Neural progenitor cell (in vitro differentiated cells): ENCODE data around the gene KAT8. TPM values are rescaled to one million over a fixed set of nuclear protein-coding genes. Genes with fewer than 3 reads are reported as not detected.

Experiments
- DNase-seq: peaks from one replicate; pipeline ENCODE4 v3.0.0-alpha.2; 2016; ENCODE audit warnings: low spot score
- H2AFZ ChIP-seq: fragments of 200-600 bp; sonication (generic); replicated peaks from 2 replicates; pipeline ENCODE4 v1.6.1; 2016; ENCODE audit warnings: antibody characterized with exemption
- H3F3A ChIP-seq: fragments of 200-600 bp; sonication (generic); 2 replicates; pipeline ENCODE4 v1.6.1; 2016; ENCODE audit warnings: antibody characterized with exemption, low read depth
- H3K27ac ChIP-seq: fragments of 200-600 bp; sonication (generic); 2 replicates; pipeline ENCODE4 v1.5.1; 2016; ENCODE audit warnings: mild to moderate bottlenecking
- H3K27me3 ChIP-seq: fragments of 200-600 bp; sonication (generic); 2 replicates; pipeline ENCODE4 v1.6.1; 2016; ENCODE audit warnings: mild to moderate bottlenecking, moderate library complexity
- H3K36me3 ChIP-seq: fragments of 200-600 bp; sonication (generic); 2 replicates; pipeline ENCODE4 v1.5.1; 2016
- H3K4me1 ChIP-seq: fragments of 200-600 bp; sonication (generic); 2 replicates; pipeline ENCODE4 v1.6.1; 2016; ENCODE audit warnings: mixed run types
- H3K4me2 ChIP-seq: fragments of 200-600 bp; sonication (generic); 2 replicates; pipeline ENCODE4 v1.6.1; 2016
- H3K4me3 ChIP-seq: fragments of 200-600 bp; sonication (generic); 2 replicates; pipeline ENCODE4 v1.5.1; 2016
- H3K79me2 ChIP-seq: fragments of 200-600 bp; sonication (generic); 2 replicates; pipeline ENCODE4 v1.6.1; 2016; ENCODE audit warnings: low read depth
- H3K9ac ChIP-seq: fragments of 200-600 bp; sonication (generic); 2 replicates; pipeline ENCODE4 v1.6.1; 2016
- H3K9me3 ChIP-seq: fragments of 200-600 bp; sonication (generic); 2 replicates; pipeline ENCODE4 v1.5.1; 2016; ENCODE audit warnings: low read depth
- H4K20me1 ChIP-seq: fragments of 200-600 bp; sonication (generic); 2 replicates; pipeline ENCODE4 v1.6.1; 2016; ENCODE audit warnings: low read depth
- H3K27ac Mint-ChIP-seq: 3 replicates; pipeline ENCODE4 v1.8.0; 2021; ENCODE audit warnings: mixed read lengths
- H3K27me3 Mint-ChIP-seq: 2 replicates; pipeline ENCODE4 v1.8.0; 2022; ENCODE audit warnings: low read depth, mild to moderate bottlenecking, inconsistent platforms, moderate library complexity, mixed read lengths; ENCODE audit not compliant: insufficient read depth
- H3K36me3 Mint-ChIP-seq: 3 replicates; pipeline ENCODE4 v1.8.0; 2021; ENCODE audit warnings: mixed read lengths
- H3K4me1 Mint-ChIP-seq: 3 replicates; pipeline ENCODE4 v1.8.0; 2021; ENCODE audit warnings: mixed read lengths
- H3K4me3 Mint-ChIP-seq: 3 replicates; pipeline ENCODE4 v1.8.0; 2021; ENCODE audit warnings: mild to moderate bottlenecking, moderate library complexity, mixed read lengths
- H3K9me3 Mint-ChIP-seq: 3 replicates; pipeline ENCODE4 v1.8.0; 2020; ENCODE audit warnings: mixed read lengths
- EZH2 ChIP-seq: fragments of 200-600 bp; sonication (generic); IDR thresholded peaks from 2 replicates; pipeline ENCODE4 v1.6.1; 2017; ENCODE audit warnings: antibody characterized with exemption, mild to moderate bottlenecking, moderate library complexity
- EZH2phosphoT487 ChIP-seq: fragments of 200-600 bp; sonication (generic); IDR thresholded peaks from 2 replicates; pipeline ENCODE4 v1.6.1; 2017; ENCODE audit warnings: antibody characterized with exemption
- total RNA-seq: library from RNA; depleted of rRNA; stranded (reverse); fragments of >200 nt; gene quantifications from 2 replicates; pipeline ENCODE4 v1.2.3, GENCODE V29; 2015; ENCODE audit warnings: low replicate concordance
- TF ChIP-seq, protein P1 (sequence below): fragments of 200-600 bp; sonication (generic); IDR thresholded peaks from 2 replicates; pipeline ENCODE4 v1.5.1; 2017; ENCODE audit warnings: antibody characterized with exemption, mild to moderate bottlenecking

The KAT8 gene
- total RNA-seq, 1 donor from 2014 or later, result 59.7 TPM

- peaks cover 10% of the 10 kb centered on the region for H3K27me3 Mint-ChIP-seq
- peak overlapping the region; percentile 77 for H3K4me3 ChIP-seq
- H3K79me2 ChIP-seq, result peaks cover 78% of the 10 kb centered on the region
- H3K4me2 ChIP-seq, result peak overlapping the region; percentile 91
- DNase-seq, result peak; percentile 97
- H4K20me1 ChIP-seq, result peaks cover 25% of the 10 kb centered on the region
- H3K27ac Mint-ChIP-seq, result peak overlapping the region; percentile 98
- H3K27ac ChIP-seq, result peak overlapping the region; percentile 68
- no peaks in the 10 kb centered on the region for H3K36me3 ChIP-seq
- peak overlapping the region; percentile 75 for H2AFZ ChIP-seq
- H3K4me3 Mint-ChIP-seq, result peak overlapping the region; percentile 99
- H3K4me1 ChIP-seq, result peaks cover 14% of the 10 kb centered on the region
- no peaks in the 10 kb centered on the region for H3K27me3 ChIP-seq
- TF ChIP-seq EZH2phosphoT487, result no peak
- TF ChIP-seq EZH2, result no peak
- TF ChIP-seq, protein P1, sequence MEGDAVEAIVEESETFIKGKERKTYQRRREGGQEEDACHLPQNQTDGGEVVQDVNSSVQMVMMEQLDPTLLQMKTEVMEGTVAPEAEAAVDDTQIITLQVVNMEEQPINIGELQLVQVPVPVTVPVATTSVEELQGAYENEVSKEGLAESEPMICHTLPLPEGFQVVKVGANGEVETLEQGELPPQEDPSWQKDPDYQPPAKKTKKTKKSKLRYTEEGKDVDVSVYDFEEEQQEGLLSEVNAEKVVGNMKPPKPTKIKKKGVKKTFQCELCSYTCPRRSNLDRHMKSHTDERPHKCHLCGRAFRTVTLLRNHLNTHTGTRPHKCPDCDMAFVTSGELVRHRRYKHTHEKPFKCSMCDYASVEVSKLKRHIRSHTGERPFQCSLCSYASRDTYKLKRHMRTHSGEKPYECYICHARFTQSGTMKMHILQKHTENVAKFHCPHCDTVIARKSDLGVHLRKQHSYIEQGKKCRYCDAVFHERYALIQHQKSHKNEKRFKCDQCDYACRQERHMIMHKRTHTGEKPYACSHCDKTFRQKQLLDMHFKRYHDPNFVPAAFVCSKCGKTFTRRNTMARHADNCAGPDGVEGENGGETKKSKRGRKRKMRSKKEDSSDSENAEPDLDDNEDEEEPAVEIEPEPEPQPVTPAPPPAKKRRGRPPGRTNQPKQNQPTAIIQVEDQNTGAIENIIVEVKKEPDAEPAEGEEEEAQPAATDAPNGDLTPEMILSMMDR, result no peak
- H3K9ac ChIP-seq, result peak overlapping the region; percentile 82
- no peaks in the 10 kb centered on the region for H3K9me3 Mint-ChIP-seq
- H3K9me3 ChIP-seq, result no peaks in the 10 kb centered on the region
- peaks cover 21% of the 10 kb centered on the region for H3K4me1 Mint-ChIP-seq
- H3F3A ChIP-seq, result peaks cover 24% of the 10 kb centered on the region
- H3K36me3 Mint-ChIP-seq, result peaks cover 12% of the 10 kb centered on the region
Measured at GRCh38 chr16:31073142-31073969, 44.1 kb upstream of the KAT8 start.

DNA sequence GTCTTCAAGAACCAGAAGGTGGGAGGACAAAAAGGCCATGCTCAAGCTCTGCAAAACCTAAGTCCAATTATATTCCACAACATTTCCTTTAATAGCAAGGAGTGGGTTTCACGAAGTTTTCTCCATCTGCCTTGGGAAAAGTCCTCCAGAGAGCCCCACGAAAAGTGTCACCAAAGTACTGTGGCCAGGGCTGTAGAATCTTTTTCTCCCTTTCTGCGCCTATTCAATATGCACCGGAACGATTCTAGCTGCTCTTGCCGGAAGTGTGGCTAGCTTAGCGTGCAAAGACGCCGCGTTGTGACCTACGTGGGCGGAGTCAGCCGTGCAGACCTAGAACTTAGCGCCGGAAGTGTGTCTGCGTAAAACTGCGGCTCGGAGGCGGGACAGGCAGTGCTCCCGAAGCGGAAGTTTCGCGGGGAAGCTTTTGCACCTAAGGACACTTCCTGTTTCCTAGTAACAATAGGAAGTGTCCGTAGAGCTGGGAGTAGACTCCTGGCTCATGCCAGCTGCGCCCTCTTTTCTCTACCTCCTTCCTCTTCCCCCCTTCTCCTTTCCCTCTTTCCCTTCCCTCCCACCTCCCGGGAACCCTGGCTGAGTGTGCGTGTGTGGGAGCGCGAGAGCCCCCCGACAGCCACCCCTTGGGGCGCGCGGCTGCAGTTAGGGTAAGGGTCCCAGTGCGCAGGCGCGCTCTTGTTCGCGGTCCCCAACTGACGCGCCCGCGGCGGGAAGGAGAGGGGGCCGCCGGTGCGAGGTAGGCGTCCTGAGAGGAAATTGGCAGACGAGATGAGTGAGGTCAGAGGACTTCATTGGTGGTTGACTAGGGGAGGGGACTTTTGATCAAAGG, 43.3 kb upstream of the KAT8 start, which contains the start of the genes ZNF646 and ZNF668:
ZNF646 (plus strand) TSS at position 453 of the 844 bp plus-strand sequence. CDS start 1,903 bp downstream, outside the sequence.
ZNF668 (minus strand) TSS at position 271 of the 844 bp plus-strand sequence. CDS start 9,781 bp downstream, outside the sequence.
- Histone ChIP-seq H3F3A (peaks cover 24% of the 10 kb centered on the region), H3K36me3 (no peaks in the 10 kb centered on the region), H3K79me2 (peaks cover 70% of the 10 kb centered on the region), H4K20me1 (peaks cover 24% of the 10 kb centered on the region), H3K4me1 (peaks cover 14% of the 10 kb centered on the region), H3K9me3 (no peaks in the 10 kb centered on the region), H2AFZ (peak within 1 kb of the TSS; percentile 77), H3K4me2 (peak within 1 kb of the TSS; percentile 96), H3K27me3 (no peaks in the 10 kb centered on the region), H3K9ac (peak within 1 kb of the TSS; percentile 82), H3K27ac (peak within 1 kb of the TSS; percentile 89), H3K4me3 (peak within 1 kb of the TSS; percentile 77)
- Mint-ChIP-seq H3K4me3 (peak within 1 kb of the TSS; percentile 99), H3K9me3 (no peaks in the 10 kb centered on the region), H3K27ac (peak within 1 kb of the TSS; percentile 98), H3K27me3 (peaks cover 10% of the 10 kb centered on the region), H3K4me1 (peaks cover 21% of the 10 kb centered on the region), H3K36me3 (peaks cover 18% of the 10 kb centered on the region)
- TF ChIP-seq, protein P1, result no peak
- no peak for TF ChIP-seq EZH2
- TF ChIP-seq EZH2phosphoT487, result no peak
- peak; percentile 100 for DNase-seq

DNA sequence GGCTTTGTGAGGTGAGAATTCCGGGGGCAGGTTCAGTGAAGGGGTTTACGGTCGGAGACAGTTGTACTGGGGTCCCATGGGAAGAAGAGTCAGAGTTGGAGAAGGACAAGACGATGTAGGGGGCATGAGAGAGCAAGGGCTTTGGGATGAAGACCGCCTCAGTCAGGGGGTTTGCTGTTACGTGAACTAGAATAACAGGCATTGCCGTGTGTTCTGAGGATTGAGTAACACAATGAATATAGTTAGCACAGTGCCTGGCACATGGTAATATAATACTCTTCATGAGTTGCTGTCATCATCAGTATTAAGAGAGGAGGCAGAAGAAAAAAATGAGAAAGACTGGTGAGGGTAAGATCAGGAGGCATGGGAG, 42.7 kb upstream of the KAT8 start:
- Histone ChIP-seq H3K9ac (peak overlapping the region; percentile 70), H2AFZ (peak overlapping the region; percentile 77), H3F3A (peaks cover 24% of the 10 kb centered on the region), H3K27ac (peak overlapping the region; percentile 89), H3K9me3 (no peaks in the 10 kb centered on the region), H3K4me2 (peak overlapping the region; percentile 96), H3K27me3 (no peaks in the 10 kb centered on the region), H3K36me3 (no peaks in the 10 kb centered on the region), H4K20me1 (peaks cover 30% of the 10 kb centered on the region), H3K4me3 (peak overlapping the region; percentile 77), H3K79me2 (peaks cover 64% of the 10 kb centered on the region), H3K4me1 (peaks cover 14% of the 10 kb centered on the region)
- Mint-ChIP-seq H3K27ac (peak overlapping the region; percentile 94), H3K4me1 (peaks cover 21% of the 10 kb centered on the region), H3K27me3 (peaks cover 5% of the 10 kb centered on the region), H3K36me3 (peaks cover 15% of the 10 kb centered on the region), H3K9me3 (no peaks in the 10 kb centered on the region), H3K4me3 (peak overlapping the region; percentile 98)
- no peak for DNase-seq
- no peak for TF ChIP-seq EZH2
